Measurements from ENCODE around the gene THAP11. TPM values are rescaled to one million over a fixed set of nuclear protein-coding genes. Genes with fewer than 3 reads are reported as not detected.
A peak's percentile ranks its signal among the peaks of the same experiment; 100 is the strongest.

Gene THAP11
- total RNA-seq, 2 donors from 2014 or later, result 23.7 to 42.8 TPM

DNA sequence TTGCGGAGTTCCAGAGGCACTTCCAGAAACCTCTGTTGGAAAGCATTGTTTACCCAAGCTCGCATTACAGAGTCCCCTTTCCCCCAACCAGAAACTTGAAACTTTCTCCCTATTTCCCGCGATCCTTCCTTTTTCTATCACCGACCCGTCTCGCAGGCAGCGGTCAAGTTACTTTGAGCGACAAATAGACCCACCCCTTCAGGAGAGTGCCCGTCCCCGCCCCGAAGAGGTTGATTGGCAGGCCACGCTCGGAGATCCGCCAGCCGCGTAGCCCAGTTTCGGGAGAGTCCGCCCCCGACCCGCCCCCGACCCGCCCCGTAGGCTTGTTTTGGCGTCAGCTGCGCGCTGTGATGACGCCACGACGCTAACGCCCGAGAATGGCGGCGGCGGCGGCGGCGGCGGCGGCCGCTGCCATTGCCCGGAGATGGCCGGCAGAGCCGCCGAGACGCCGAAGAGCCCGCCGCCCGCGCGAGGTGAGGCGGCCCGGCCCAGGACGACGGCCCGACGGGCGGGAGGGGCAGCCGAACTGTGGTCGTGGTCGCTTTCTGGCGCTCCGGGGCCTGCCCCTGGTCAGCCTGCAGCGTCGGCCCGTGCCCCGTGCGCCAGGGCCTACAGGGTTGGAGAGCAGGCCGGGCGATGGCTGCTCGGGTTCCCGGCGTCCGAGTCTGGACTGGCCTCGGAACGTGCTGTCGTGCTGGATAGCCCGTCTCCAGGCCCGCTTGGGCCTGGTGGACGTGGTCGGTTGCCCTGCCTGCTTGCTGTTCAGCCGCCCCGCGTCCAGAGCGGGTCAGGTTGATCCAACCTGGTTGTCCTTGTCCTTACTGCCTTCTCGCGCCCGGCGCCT, 51.0 kb downstream of the THAP11 start, which contains the start of gene PSKH1:
PSKH1 (plus strand) TSS at position 356 of the 844 bp plus-strand sequence. CDS start 15,496 bp downstream, outside the sequence.
- intact Hi-C loops (cut with DNase I), result no loop called here
- Histone ChIP-seq H3K4me1 (peaks cover 26% of the 10 kb centered on the region), H3K4me3 (peak within 1 kb of the TSS; percentile 65 to 67), H3K9me3 (no peaks in the 10 kb centered on the region), H3K27ac (peak within 1 kb of the TSS; percentile 90 to 99 (median 96)), H3K27me3 (no peaks in the 10 kb centered on the region), H3K36me3 (replicated peaks in 1 of 2; ENCODE audit: insufficient read depth in 1 of 2, low read depth in 2 of 2) (no peaks in the 10 kb centered on the region)
- DNase-seq (peak; percentile 96 to 98 (median 97)), ATAC-seq (peak; percentile 98)
- WGBS, 2 donors, result 0% methylated on average over 12 to 66 of the region's 90 CpGs
- TF ChIP-seq, protein P1, sequence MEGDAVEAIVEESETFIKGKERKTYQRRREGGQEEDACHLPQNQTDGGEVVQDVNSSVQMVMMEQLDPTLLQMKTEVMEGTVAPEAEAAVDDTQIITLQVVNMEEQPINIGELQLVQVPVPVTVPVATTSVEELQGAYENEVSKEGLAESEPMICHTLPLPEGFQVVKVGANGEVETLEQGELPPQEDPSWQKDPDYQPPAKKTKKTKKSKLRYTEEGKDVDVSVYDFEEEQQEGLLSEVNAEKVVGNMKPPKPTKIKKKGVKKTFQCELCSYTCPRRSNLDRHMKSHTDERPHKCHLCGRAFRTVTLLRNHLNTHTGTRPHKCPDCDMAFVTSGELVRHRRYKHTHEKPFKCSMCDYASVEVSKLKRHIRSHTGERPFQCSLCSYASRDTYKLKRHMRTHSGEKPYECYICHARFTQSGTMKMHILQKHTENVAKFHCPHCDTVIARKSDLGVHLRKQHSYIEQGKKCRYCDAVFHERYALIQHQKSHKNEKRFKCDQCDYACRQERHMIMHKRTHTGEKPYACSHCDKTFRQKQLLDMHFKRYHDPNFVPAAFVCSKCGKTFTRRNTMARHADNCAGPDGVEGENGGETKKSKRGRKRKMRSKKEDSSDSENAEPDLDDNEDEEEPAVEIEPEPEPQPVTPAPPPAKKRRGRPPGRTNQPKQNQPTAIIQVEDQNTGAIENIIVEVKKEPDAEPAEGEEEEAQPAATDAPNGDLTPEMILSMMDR (IDR thresholded peaks at IDR 0.05), result no peak
- peak; percentile 66 to 75 (median 73) for TF ChIP-seq POLR2A (IDR thresholded peaks at IDR 0.05)

Small RNA genes lying within 50 kb of the gene (small RNA-seq; reads per million reads assigned to genes)
- gene AC040162.2 (not detected), gene NRN1L (not detected)

Other genes starting within 250 kb of the THAP11 start
- gene CARMIL2, start 197.2 kb upstream of the THAP11 start, total RNA-seq, result 1 to 10 TPM in 1 of 2 donors, under 1 TPM in 1; 0.52 to 2.3 TPM
- gene ACD, start 182.1 kb upstream of the THAP11 start, total RNA-seq, result 10 to 100 TPM; 11.4 to 33.6 TPM
- 10 to 100 TPM; 21.1 to 22.8 TPM for gene PARD6A, start 181.4 kb upstream of the THAP11 start, total RNA-seq
- gene ENKD1, start 175.6 kb upstream of the THAP11 start, total RNA-seq, result 10 to 100 TPM; 68.0 to 91.0 TPM
- gene C16orf86, start 175.5 kb upstream of the THAP11 start, total RNA-seq, result 1 to 10 TPM; 7.5 to 9.6 TPM
- 10 to 100 TPM; 15.8 to 18.1 TPM for gene GFOD2, start 123.0 kb upstream of the THAP11 start, total RNA-seq
- gene RANBP10, start 35.8 kb upstream of the THAP11 start, total RNA-seq, result 1 to 10 TPM; 6.3 to 9.3 TPM
- 1 to 10 TPM in 1 of 2 donors, not detected in 1; 1.6 TPM for gene TSNAXIP1, start 35.4 kb upstream of the THAP11 start, total RNA-seq
- 10 to 100 TPM; 39.2 to 42.8 TPM for gene NUTF2, start 4.6 kb downstream of the THAP11 start, total RNA-seq
- 100 to 1,000 TPM in 1 of 2 donors, 10 to 100 TPM in 1; 57.1 to 122 TPM for gene CENPT, start 5.4 kb downstream of the THAP11 start, total RNA-seq
- gene EDC4, start 30.7 kb downstream of the THAP11 start, total RNA-seq, result 10 to 100 TPM; 26.7 to 55.7 TPM
- gene NRN1L, start 42.6 kb downstream of the THAP11 start, total RNA-seq, result not detected
- gene PSKH1, start 50.9 kb downstream of the THAP11 start, total RNA-seq, result 10 to 100 TPM; 15.0 to 16.8 TPM
- 1,000 to 10,000 TPM in 1 of 2 donors, 100 to 1,000 TPM in 1; 286 to 1,726 TPM for gene CTRL, start 89.5 kb downstream of the THAP11 start, total RNA-seq
- gene PSMB10, start 94.5 kb downstream of the THAP11 start, total RNA-seq, result 10 to 100 TPM; 16.2 to 26.7 TPM
- gene LCAT, start 101.8 kb downstream of the THAP11 start, total RNA-seq, result 10 to 100 TPM in 1 of 2 donors, 1 to 10 TPM in 1; 7.5 to 17.8 TPM
- gene SLC12A4, start 126.3 kb downstream of the THAP11 start, total RNA-seq, result 10 to 100 TPM; 23.3 to 61.3 TPM
- gene DPEP3, start 138.2 kb downstream of the THAP11 start, total RNA-seq, result not detected
- 1 to 10 TPM in 1 of 2 donors, under 1 TPM in 1; 0.78 to 1.3 TPM for gene DPEP2, start 157.2 kb downstream of the THAP11 start, total RNA-seq
- gene DPEP2NB, start 173.6 kb downstream of the THAP11 start, total RNA-seq, result not detected
- gene DDX28, start 180.9 kb downstream of the THAP11 start, total RNA-seq, result 10 to 100 TPM in 1 of 2 donors, 1 to 10 TPM in 1; 3.4 to 13.2 TPM
- 1 to 10 TPM; 3.1 to 3.6 TPM for gene DUS2, start 181.0 kb downstream of the THAP11 start, total RNA-seq
- gene NFATC3, start 243.1 kb downstream of the THAP11 start, total RNA-seq, result 10 to 100 TPM; 15.5 to 19.5 TPM